Hepatocyte (in vitro differentiated cells): Measurements from ENCODE around the gene PYHIN1.

ENCODE experiments used
- CTCF ChIP-seq: fragments of 200-600 bp; sonication (generic); IDR thresholded peaks from 2 replicates; pipeline ENCODE4 v1.5.1; 2016; ENCODE audit warnings: antibody characterized with exemption, mild to moderate bottlenecking; ENCODE audit not compliant: poor library complexity
- EZH2 ChIP-seq: fragments of 200-600 bp; sonication (generic); IDR thresholded peaks from 2 replicates; pipeline ENCODE4 v1.6.1; 2016; ENCODE audit warnings: antibody characterized with exemption, mild to moderate bottlenecking, borderline replicate concordance

GRCh38 chr1:158998037-158998780 is 66.9 kb downstream of the PYHIN1 start:
- TF ChIP-seq CTCF, result no peak
- TF ChIP-seq EZH2, result no peak
